ENCODE results near the gene BHLHA15.
"Not testable (repeated sequence)": the region's sequence is repeated elsewhere in the genome, so short reads cannot be mapped to it uniquely, and the experiment has no call there.

The BHLHA15 gene

GRCh38 chr7:98210513-98211220 is 572 bp upstream of the BHLHA15 start:
- DNase-seq (ENCODE audit: low read depth), result peak; percentile 4

GRCh38 chr7:98211676-98212531 is 665 bp downstream of the BHLHA15 start:
- no peak for DNase-seq (ENCODE audit: low read depth)

GRCh38 chr7:98212532-98213041 is 1.3 kb downstream of the BHLHA15 start:
- DNase-seq (ENCODE audit: low read depth), result no peak

GRCh38 chr7:98213296-98213887 is 2.2 kb downstream of the BHLHA15 start:
- no peak for DNase-seq (ENCODE audit: low read depth)

- no peak for DNase-seq (ENCODE audit: low read depth)
Observed at GRCh38 chr7:98213888-98214810, 2.9 kb downstream of the BHLHA15 start.

GRCh38 chr7:98214811-98215321 is 3.6 kb downstream of the BHLHA15 start:
- no peak for DNase-seq (ENCODE audit: low read depth)

GRCh38 chr7:98215561-98216495 is 4.6 kb downstream of the BHLHA15 start:
- DNase-seq (ENCODE audit: low read depth), result no peak

GRCh38 chr7:98216941-98217622 is 5.8 kb downstream of the BHLHA15 start:
- DNase-seq (ENCODE audit: low read depth), result no peak

GRCh38 chr7:98217623-98218582 is 6.7 kb downstream of the BHLHA15 start:
- no peak for DNase-seq (ENCODE audit: low read depth)

- not testable (repeated sequence) for DNase-seq (ENCODE audit: low read depth)
Observed at GRCh38 chr7:98219382-98219781, 8.1 kb downstream of the BHLHA15 start.

GRCh38 chr7:98221611-98222532 is 10.6 kb downstream of the BHLHA15 start:
- DNase-seq (ENCODE audit: low read depth), result no peak

- no peak for DNase-seq (ENCODE audit: low read depth)
Observed at GRCh38 chr7:98222533-98223195, 11.4 kb downstream of the BHLHA15 start.

- no peak for DNase-seq (ENCODE audit: low read depth)
Observed at GRCh38 chr7:98223351-98223897, 12.2 kb downstream of the BHLHA15 start.

GRCh38 chr7:98223898-98224700 is 12.9 kb downstream of the BHLHA15 start:
- DNase-seq (ENCODE audit: low read depth), result no peak

GRCh38 chr7:98224701-98225181 is 13.5 kb downstream of the BHLHA15 start:
- no peak for DNase-seq (ENCODE audit: low read depth)

Measured in amniotic epithelial cell (primary cell).